CD4-positive, alpha-beta T cell treated with Interferon gamma for 1 hour (primary cell): ENCODE measurements around the gene CRYGA.

Experiments
- DNase-seq: peaks from one replicate; pipeline ENCODE4 v3.0.0-alpha.2; 2020

Gene CRYGA, protein sequence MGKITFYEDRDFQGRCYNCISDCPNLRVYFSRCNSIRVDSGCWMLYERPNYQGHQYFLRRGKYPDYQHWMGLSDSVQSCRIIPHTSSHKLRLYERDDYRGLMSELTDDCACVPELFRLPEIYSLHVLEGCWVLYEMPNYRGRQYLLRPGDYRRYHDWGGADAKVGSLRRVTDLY

DNA sequence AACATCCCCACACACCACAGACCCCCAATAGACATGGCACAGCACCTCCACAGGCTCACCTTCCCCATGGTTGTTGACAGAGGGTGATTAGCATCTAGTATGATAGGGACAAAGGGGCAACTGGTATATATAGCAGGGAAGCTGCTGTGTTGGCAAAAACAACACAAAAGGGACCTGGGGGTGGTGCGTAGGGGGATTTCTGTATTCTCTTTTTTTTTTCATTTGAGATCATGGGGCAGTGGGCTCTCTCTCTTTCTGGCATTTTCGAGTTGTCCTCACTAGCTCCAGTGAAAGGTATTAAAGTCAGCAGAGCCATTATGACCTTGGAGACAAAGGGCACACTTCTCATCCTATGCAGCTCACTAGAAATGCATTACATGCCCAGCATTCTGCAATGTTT is at the start of gene CRYGA:
Gene CRYGA, minus strand, starts transcription at position 101 of the 400 bp plus-strand sequence. Its CDS starts 33 bp downstream, at position 68.
- no peak for DNase-seq

DNA sequence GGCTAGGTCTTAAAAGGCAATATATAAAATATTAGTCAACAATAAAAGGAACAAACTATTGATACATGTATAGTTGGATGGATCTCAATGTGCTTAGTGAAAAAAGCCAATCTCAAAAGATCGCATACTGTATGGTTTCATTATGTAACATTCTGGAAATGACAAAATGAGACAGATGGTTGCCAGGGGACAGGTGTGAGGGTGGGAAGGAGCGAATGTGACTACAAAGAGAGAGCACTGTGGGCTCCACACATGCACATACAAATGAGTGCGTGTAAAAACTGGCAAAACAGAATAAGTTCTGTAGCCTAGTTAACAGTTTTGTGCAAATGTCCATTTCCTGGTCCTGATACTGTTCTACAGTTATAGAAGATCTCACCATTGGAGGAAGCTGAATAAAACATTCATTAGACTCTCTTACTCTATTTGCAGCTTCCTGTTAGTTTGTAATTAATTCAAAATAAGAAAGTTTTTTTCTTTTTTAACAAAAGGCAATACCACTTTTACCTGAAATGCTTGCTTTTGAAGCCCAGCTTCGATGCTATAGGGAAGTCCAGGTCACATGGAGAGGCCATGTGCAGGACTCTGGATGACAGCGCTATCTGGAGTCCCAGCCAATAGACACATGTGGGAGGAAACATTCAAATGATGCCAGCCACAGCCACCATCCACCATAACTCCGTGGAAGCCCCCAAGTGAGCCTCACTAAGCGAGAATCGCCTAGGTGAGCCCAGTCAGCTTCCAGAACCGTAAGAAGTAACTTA is 47.5 kb upstream of the CRYGA start:
- no peak for DNase-seq

DNA sequence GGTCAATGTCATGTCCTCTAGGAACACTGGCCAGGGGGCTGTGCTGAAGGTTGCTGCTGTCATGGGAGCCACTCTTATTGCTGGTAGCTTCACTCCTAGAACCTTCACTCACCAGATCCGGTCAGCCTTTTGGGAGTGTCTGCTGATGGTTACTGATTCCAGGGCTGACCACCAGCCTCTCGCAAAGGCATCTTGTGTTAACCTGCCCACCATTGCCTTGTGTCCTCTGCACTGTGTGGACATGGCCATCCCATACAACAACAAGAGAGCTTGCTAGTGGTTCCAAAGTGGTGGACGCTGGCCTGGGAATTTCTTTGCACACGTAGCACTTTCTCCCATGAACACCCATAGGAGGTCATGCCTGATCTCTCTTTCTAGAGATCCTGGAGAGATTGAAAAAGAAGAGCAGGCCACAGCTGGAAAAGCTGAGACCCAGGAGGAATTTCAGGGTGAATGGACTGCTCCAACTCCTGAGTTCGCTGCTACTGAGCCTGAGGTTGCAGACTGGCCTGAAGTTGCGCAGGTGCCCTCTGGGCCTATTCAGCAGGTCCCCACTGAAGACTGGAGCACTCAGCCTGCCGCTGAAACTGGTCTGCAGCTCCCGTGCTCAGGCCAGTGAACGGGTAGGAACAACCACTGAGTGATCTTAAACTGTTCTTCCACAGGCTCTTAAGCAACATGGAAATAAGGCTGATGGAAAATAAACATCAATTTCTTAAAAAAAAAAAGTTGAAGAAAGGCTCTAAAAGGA is 45.1 kb upstream of the CRYGA start:
- no peak for DNase-seq

DNA sequence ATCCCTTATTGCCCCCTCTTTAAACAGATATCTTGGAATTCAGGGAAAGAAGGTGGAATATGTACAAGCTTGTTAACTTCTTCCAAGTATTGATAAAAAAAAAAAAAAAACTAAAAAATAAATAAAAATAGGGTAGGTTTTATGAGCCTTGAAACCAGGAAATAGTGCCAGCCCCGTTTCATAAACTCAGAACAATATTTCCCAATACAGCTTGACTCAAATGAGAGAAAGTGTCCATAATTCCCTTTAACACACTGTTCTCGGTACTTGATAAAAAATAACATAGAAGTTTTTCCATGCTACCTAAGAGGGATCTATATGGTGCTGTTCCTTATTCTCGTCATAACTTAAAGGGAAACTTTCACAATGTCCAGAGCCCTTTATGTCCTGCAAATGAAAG is 44.4 kb upstream of the CRYGA start:
- DNase-seq: no peak

DNA sequence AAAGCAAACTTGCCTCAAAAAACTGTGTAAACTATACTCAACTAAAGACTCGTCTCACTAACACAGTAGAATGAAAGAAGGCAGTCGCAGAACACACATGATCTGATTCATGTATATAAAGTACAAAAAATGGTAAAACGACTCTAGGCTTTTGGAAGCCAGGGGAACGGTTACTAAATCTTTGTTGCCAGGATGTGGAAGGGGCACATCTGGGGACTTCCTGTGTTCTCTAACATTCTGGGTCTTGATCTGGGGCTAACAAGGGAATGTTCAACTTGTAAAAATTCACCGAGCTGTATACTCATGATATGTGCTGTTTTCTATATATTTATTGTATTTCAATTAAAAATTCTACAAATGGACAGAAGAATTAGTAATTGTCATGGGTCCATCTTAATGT is 40.8 kb upstream of the CRYGA start:
- DNase-seq: no peak

DNA sequence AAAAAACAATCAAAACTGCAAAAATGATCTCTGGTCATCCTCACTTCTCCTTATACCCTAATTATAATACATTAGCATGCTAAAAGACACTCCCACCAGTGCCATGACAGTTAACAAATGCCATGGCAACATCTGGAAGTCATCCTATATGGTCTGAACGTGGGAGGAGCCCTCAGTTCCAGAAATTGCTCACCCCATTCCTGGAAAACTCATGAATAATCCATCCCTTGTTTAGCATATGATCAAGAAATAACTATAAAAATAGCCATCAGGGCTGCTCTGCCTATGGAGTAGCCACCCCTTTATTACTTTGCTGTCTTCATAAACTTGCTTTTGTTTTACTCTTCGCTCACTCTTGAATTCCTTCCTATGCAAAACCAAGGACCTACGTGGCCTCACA is 32.1 kb upstream of the CRYGA start:
- no peak for DNase-seq

DNA sequence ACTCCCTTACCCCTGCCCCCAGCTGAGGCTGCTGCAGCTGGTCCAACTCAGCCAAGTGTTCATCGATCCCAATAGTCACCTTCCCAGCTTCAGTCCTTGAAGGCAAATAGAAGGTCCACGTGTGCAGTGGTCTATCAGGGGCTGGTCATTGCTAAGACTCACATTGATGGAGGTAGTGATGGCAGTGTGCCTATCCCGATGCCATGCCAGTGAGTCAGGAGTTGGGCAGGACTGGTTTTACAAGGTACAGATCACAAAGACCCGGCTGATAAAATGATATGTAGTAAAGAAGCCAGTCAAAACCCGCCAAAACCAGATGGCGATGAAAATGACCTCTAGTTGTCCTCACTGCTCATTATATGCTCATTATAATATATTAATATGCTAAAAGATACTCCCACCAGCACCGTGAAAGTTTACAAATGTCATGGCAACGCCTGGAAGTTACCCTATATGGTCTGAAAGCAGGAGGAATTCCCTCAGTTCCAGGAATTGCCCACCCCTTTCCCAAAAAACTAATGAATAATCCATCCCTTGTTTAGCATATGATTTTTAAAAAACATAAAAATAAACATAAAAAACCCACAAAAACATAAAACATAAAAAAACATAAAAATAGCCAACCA is 29.3 kb upstream of the CRYGA start:
- no peak for DNase-seq

DNA sequence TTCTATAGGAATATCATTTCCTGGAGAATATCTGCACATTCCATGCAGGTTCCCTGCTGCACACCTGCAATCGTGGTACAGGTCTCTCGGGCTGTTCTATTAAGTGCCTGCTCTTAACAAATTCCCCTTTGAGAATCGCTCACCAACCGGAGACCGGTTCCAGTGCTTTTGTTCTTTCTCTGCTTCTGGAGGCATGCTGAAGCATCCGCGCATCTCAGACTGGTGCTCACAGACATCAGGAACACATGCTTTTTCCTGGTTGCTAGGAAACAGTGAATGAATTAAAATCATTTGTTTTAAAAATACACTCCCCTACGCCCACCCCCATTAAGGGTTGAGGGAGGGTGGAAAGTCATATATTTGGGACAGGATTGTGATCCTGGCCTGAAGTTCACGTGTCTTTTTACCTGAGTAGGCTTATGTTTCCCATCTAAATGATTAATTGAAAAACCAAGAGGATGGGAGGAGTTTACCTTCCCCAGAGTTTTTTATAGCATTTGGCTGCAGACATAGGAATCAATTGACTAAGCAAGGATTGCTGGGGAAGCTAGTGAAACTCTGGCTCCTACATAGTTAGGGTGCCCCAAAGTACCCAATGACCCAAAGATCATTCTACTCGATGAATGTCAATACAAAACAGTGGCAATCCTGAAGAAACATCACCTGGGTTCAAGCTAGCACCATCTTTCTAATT is 26.6 kb upstream of the CRYGA start, which contains the start of gene C2orf80:
Gene C2orf80, minus strand, starts transcription at position 221 of the 694 bp plus-strand sequence. CDS start 3,044 bp downstream, outside the sequence.
- DNase-seq: no peak

DNA sequence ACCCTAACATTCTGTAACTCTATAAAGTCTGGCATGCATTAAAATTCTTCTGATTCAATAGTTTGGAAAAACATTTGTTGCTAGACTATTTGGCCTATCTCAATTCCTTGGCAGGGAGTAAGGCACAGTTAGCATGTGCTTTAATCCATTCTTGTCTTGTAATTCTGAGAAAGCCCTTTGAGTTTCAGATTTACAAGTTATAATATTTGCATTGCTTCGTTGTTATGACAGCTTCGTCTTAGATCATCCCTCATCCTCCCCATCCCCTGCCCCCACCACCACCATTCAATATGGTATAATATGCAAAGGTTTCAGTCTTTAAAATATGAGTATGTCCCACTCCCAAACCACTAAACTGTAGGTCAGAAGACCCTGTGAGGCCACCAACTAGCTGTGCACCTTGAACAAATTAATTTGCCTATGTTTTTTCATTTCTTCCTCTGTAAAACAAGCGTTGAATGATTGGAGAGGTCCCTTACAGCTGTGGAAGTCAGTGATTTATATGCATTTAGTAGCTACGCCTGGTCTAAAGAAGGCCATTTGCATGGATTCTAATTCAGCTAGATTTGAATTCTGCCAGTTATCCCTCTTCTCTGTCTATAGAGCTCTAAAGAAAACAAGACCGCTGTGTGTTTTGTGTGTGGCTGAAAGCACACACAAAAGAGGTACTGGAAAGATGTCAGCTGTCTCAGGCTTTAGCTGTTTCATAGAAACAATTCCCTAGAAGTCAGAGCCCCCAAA is 25.9 kb upstream of the CRYGA start:
- DNase-seq: no peak

DNA sequence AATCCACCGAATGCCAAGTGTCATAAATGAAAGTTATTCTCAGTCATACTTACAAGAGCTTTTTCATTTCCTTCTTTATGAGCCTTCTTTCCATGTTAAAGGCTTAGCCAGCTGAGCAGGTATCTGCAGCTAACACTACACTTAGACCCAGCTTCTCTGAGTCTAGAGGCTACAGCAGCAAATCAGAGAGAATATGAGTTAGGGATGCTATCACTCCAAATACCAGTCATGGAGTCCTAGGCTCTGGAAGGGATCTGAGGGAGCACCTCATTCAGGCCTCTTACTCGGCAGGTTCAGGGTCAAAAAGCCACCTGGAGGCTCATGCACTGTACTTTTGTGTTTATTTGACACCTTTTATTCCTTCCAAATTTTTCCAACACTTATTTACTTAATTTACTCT is 23.5 kb upstream of the CRYGA start:
- DNase-seq: no peak

DNA sequence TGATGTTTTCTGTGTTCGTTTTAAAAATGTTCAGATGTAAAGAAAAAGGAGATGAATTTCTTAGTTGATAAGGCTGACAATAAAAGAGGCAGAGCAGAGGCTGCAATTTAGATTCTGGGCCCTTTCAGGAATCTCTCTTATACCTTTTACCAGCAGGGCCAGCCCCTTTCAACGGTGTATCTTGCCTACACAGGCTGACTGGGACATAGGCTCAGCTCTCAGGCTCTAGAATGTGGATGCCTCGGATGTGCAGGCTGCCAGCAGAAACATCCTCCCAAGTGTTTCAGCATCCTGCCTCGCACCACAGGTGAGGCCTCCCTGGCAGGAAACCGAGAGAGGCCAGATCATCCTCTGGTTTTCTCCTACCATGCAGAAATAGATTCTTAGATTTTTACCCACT is 23.1 kb upstream of the CRYGA start:
- DNase-seq: no peak

DNA sequence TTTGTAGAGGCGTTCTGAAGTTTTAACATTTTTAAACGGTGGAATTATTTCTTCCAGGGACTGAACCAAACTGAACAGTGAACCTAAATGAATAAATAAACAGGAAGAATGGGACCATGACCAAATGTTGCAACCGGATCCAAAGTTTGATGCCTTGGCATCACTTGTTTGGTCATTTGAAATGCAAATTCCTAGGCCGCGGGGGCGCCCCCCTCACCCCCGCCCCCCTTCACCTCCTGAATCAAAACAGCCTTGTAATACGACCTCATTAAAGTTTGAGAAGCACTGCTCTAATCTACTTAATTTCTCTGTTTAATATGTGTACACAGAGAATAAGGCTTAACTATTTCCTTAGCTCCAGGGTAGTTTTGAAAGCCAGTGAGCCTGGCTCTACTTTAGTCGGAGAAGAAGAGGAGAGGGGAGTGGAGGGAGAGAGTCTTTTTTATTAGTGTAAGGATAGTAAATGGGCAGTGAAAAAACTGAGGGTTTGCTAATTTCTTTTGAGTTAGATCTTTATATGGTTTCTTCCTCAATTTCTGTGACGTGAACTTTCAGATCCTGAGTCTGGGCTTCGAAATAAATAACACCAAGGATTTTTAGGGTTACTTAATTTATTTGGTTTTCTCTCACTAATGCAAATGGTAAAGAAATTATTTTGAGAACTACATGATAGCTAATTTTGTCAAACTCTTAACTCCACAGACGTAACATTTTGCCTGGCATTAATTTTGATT is 20.8 kb upstream of the CRYGA start:
- DNase-seq: no peak

DNA sequence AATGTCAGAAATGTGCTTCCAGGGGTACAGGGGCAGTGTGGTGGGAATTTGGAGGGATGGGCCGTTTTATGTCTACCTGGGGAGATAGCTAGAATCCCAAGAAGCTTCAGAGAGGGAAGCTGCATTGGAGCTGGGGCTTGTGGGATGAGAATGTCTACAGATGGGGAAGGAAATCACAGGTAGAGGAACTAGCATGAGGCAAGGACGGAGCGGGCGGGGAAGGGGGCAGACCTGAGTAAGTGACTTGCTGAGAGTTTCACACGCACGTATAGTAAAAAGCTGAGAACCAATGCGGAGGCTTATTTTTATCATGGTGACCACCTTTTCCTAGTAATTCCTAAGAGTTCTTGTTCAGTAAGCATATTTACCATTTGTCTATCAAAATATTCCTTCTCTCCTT is 20.1 kb upstream of the CRYGA start:
- no peak for DNase-seq

DNA sequence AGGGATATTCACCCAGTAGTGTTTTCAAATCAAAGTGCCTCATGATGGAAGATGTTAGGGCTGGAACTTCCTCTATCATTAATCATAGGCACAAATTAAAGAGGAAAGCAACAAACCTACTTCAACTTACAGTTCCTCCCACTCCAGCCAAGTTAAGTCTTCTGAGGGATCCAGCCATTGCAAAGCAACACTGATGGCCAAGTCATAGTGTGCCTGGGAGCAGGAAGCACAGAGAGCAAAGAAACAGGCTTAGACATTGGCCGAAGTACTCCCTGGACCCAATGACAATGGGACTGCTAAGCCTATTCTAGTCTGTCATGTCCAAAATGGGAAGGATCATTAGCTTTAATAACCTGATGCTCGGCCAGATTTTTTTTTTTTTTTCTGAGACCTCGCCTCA is 19.4 kb upstream of the CRYGA start:
- no peak for DNase-seq

DNA sequence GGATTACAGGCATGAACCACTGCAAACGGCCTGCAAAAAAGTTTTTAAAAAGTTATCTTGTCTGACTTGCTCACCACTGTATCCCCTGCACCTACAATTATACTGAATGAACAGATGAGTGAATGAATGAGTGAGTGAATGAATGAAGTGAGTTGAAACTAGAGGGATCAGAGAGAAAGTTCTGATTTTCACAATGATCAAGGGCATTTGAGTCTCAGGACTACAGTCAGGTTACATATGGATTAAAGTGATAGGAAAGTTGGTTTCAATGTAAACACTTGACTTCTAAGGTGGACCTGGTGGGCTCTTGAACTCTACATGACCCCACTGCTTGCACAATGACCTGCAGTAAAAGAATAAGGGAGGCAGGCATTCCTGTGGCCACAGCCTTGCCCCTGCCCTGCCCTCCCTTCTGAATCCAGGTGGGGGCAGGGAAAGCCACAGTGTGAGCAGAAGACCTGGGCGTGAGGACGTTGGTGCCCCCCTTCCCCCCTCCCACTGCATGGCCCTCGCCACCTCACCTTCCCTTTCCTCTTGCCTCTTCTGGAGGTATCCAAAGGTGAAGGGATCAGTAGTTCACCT is 15.7 kb upstream of the CRYGA start:
- no peak for DNase-seq

DNA sequence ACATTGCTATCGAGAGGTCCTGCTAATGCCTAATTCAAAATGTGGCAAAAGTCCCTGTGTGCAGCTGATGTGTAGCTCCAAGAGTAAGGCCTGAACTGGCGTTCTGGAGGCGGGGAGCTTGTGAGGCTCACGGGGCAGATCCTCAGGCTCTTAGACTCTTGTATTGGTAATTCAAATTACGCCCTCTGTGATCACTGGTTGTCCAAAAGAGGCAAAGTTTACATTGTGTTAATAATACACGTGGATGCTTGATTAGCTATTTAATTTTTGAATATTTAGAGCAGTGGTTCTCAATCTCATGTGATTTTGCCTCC is 12.4 kb upstream of the CRYGA start:
- no peak for DNase-seq

DNA sequence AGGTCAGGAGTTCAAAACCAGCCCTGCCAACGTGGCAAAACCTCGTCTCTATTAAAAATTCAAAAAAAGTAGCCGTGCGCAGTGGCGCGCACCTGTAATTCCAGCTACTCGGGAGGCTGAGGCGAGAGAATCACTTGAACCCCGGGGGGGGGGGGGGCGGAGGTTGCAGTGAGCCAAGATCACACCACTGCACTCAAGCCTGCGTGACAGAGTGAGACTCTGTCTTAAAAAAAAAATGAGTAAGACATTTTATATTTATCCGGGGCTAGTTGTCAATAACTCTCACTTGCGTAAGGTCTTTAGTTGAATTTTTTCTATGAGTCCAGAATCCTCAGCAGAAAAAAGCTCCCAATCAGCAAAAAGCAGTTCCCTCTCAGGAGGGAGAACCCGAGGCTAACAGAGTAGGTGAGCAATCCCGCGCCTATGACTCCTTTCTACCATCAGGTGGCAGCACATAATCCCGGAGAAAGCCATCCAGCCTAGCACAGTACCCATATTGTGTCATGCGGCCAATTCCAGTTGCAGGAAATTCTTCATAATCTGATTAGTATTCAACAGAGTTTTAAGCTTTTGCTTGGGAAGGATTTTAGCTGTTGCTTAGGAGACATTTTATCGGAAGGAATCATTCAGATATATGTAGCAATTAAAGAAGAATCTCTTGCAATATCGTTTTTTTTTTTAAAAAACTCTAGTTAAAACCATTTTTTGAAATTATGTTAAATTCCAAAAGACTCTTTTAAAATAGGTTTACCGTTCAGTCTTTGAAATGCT is 11.9 kb upstream of the CRYGA start:
- DNase-seq: peak; percentile 67

DNA sequence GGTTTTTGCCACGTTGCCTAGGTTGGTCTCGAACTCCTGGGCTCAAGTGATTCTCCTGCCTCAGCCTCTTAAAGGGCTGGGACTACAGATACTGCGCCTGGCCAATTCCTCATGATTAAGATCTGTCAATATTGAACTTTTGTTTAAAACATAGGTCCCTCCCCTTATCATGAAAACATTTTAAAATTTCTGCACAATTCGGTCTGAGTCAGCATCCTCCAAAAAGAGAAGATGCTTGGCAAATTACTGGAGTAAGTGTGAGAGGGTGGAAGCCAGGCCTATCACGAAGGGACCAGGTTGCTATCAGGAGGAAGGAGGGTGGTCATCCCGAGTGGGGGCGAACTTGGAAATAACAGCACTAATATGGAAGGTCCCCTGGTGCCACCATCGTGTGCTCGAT is 10.8 kb upstream of the CRYGA start:
- no peak for DNase-seq

DNA sequence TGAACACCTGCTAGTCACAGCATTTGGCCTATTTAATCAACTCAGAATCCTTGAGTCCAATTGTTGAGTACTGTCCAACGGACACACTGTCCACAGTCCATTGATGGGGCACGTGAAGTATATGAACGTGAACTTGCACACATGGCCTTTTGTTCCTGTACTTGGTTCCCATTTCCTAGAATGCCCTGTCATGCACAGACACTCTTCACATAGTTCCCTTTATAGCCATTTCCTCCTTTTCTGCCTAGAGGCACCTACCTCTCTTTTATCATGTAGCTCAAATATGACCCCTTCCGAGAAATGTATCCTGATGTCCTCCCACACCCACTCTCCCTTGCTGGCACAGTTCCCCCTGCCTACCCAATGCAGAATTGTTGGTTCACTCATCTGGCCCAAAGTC is 8.7 kb upstream of the CRYGA start:
- DNase-seq: peak; percentile 61
